Eye (tissue), 1 donor: ENCODE measurements around the gene INAVA.
A peak's percentile ranks its signal among the peaks of the same experiment; 100 is the strongest.

ENCODE experiments used
- DNase-seq: peaks from one replicate; pipeline ENCODE4 v3.0.0-alpha.2; 2015

INAVA gene

GRCh38 chr1:200877839-200878551, 16.7 kb upstream of the INAVA start:
- DNase-seq: no peak

- DNase-seq: no peak
These were observed 14.5 kb upstream of the INAVA start for GRCh38 chr1:200880212-200880611.

- DNase-seq: no peak
These were observed 11.6 kb upstream of the INAVA start for GRCh38 chr1:200883118-200883517.

- DNase-seq: no peak
These were observed 8.9 kb upstream of the INAVA start for GRCh38 chr1:200885623-200886402.

GRCh38 chr1:200886594-200886993, 8.1 kb upstream of the INAVA start:
- DNase-seq: no peak

GRCh38 chr1:200887036-200887435, 7.7 kb upstream of the INAVA start:
- DNase-seq: no peak

- DNase-seq: no peak
These were observed 6.8 kb upstream of the INAVA start for GRCh38 chr1:200887772-200888348.

- no peak for DNase-seq
These were observed 6.3 kb upstream of the INAVA start for GRCh38 chr1:200888349-200888838.

GRCh38 chr1:200889571-200889970, 5.1 kb upstream of the INAVA start:
- no peak for DNase-seq

- no peak for DNase-seq
These were observed 4.7 kb upstream of the INAVA start for GRCh38 chr1:200890027-200890426.

- peak; percentile 90 for DNase-seq
These were observed 3.6 kb upstream of the INAVA start for GRCh38 chr1:200890818-200891773.

- DNase-seq: peak; percentile 79
These were observed 2.9 kb upstream of the INAVA start for GRCh38 chr1:200891774-200892157.

- no peak for DNase-seq
These were observed 2.2 kb upstream of the INAVA start for GRCh38 chr1:200892546-200892945.

- DNase-seq: no peak
These were observed 1.7 kb upstream of the INAVA start for GRCh38 chr1:200892958-200893357.

- no peak for DNase-seq
These were observed 1.2 kb upstream of the INAVA start for GRCh38 chr1:200893411-200893901.

GRCh38 chr1:200895443-200895789, 716 bp downstream of the INAVA start:
- no peak for DNase-seq

- no peak for DNase-seq
These were observed 1.3 kb downstream of the INAVA start for GRCh38 chr1:200895801-200896530.

- DNase-seq: no peak
These were observed 2.0 kb downstream of the INAVA start for GRCh38 chr1:200896531-200897196.

GRCh38 chr1:200897259-200897658, 2.6 kb downstream of the INAVA start:
- no peak for DNase-seq

GRCh38 chr1:200899015-200899386, 4.3 kb downstream of the INAVA start:
- no peak for DNase-seq

- DNase-seq: no peak
These were observed 4.8 kb downstream of the INAVA start for GRCh38 chr1:200899451-200899915.
